WTC11 (cell line): ENCODE data around the gene FHOD1. TPM values are rescaled to one million over a fixed set of nuclear protein-coding genes. Genes with fewer than 3 reads are reported as not detected.

Experiments used
- ATAC-seq: fragments of 200-7000 bp; cut with Tn5 transposase; 2 replicates; pipeline ENCODE4 v1.10.0; 2021; ENCODE audit warnings: mild to moderate bottlenecking, moderate library complexity
- CTCF ChIA-PET: fragments of 300-600 bp; sonication (Branson Sonifier 250); formaldehyde crosslinking; loops from one replicate; lab custom pipeline; 2021; ENCODE audit warnings: antibody characterized with exemption; lab: Charles Lee
- POLR2A ChIA-PET: fragments of 350-600 bp; sonication (Branson Sonifier 250); formaldehyde crosslinking; loops from one replicate; lab custom pipeline; 2021; ENCODE audit warnings: antibody characterized with exemption; lab: Charles Lee
- DNase-seq: peaks from one replicate; pipeline ENCODE4 v3.0.0; 2021; ENCODE audit warnings: low spot score
- H3K27ac Mint-ChIP-seq: 2 replicates; pipeline ENCODE4 v1.8.0; 2021; ENCODE audit warnings: mixed read lengths
- H3K27me3 Mint-ChIP-seq: 2 replicates; pipeline ENCODE4 v1.8.0; 2021; ENCODE audit warnings: low read depth, mild to moderate bottlenecking, moderate library complexity, mixed read lengths
- H3K36me3 Mint-ChIP-seq: 2 replicates; pipeline ENCODE4 v1.8.0; 2021; ENCODE audit warnings: mixed read lengths
- H3K4me1 Mint-ChIP-seq: 2 replicates; pipeline ENCODE4 v1.8.0; 2022; ENCODE audit warnings: mixed read lengths
- H3K4me3 Mint-ChIP-seq: 2 replicates; pipeline ENCODE4 v1.8.0; 2021; ENCODE audit warnings: mild to moderate bottlenecking, moderate library complexity, mixed read lengths
- H3K9me3 Mint-ChIP-seq: 2 replicates; pipeline ENCODE4 v1.8.0; 2021; ENCODE audit warnings: mixed read lengths
- E2F1 ChIP-seq: sonication (generic); formaldehyde crosslinking; IDR thresholded peaks from 2 replicates; pipeline ENCODE4 v1.8.0; 2022; ENCODE audit warnings: mild to moderate bottlenecking, missing genetic modification reagents
- EMX1 ChIP-seq: fragments of 250-450 bp; sonication (Bioruptor Pico); IDR thresholded peaks from 2 replicates; pipeline ENCODE4 v1.8.0; 2021; ENCODE audit warnings: mild to moderate bottlenecking
- ETV6 ChIP-seq: sonication (generic); formaldehyde crosslinking; IDR thresholded peaks from 2 replicates; pipeline ENCODE4 v1.8.1; 2022; ENCODE audit warnings: mild to moderate bottlenecking, missing genetic modification reagents
- FOXK1 ChIP-seq: sonication (generic); formaldehyde crosslinking; IDR thresholded peaks from 2 replicates; pipeline ENCODE4 v1.8.0; 2022; ENCODE audit warnings: mild to moderate bottlenecking, moderate library complexity, missing genetic modification reagents
- FOXP4 ChIP-seq: sonication (generic); formaldehyde crosslinking; IDR thresholded peaks from 2 replicates; pipeline ENCODE4 v1.8.0; 2022; ENCODE audit warnings: mild to moderate bottlenecking, missing genetic modification reagents
- GRHL2 ChIP-seq: fragments of 250-450 bp; sonication (Bioruptor Pico); IDR thresholded peaks from 2 replicates; pipeline ENCODE4 v1.8.0; 2022; ENCODE audit warnings: mild to moderate bottlenecking, moderate library complexity; ENCODE audit not compliant: insufficient replicate concordance, severe bottlenecking
- HMGA2 ChIP-seq: fragments of 250-450 bp; sonication (Bioruptor Pico); IDR thresholded peaks from 2 replicates; pipeline ENCODE4 v1.4.0; 2021; ENCODE audit warnings: mild to moderate bottlenecking, moderate library complexity
- MYBL2 ChIP-seq: sonication (generic); formaldehyde crosslinking; IDR thresholded peaks from 2 replicates; pipeline ENCODE4 v1.8.1; 2023; ENCODE audit warnings: mild to moderate bottlenecking, moderate library complexity, missing genetic modification reagents
- PRDM15 ChIP-seq: sonication (generic); formaldehyde crosslinking; IDR thresholded peaks from 2 replicates; pipeline ENCODE4 v1.8.0; 2022; ENCODE audit warnings: missing genetic modification reagents
- PREB ChIP-seq: sonication (generic); formaldehyde crosslinking; IDR thresholded peaks from 2 replicates; pipeline ENCODE4 v1.8.1; 2022; ENCODE audit warnings: mild to moderate bottlenecking, missing genetic modification reagents, moderate library complexity, borderline replicate concordance
- SMAD3 ChIP-seq: sonication (generic); formaldehyde crosslinking; IDR thresholded peaks from 2 replicates; pipeline ENCODE4 v1.8.0; 2022; ENCODE audit warnings: missing genetic modification reagents, mild to moderate bottlenecking, borderline replicate concordance
- SMAD4 ChIP-seq: sonication (generic); formaldehyde crosslinking; IDR thresholded peaks from 2 replicates; pipeline ENCODE4 v1.8.0; 2022; ENCODE audit warnings: mild to moderate bottlenecking, missing genetic modification reagents
- TEAD4 ChIP-seq: sonication (generic); formaldehyde crosslinking; IDR thresholded peaks from 2 replicates; pipeline ENCODE4 v1.8.0; 2022; ENCODE audit warnings: mild to moderate bottlenecking, missing genetic modification reagents
- TP53 ChIP-seq: sonication (generic); formaldehyde crosslinking; IDR thresholded peaks from 2 replicates; pipeline ENCODE4 v1.8.1; 2023; ENCODE audit warnings: mild to moderate bottlenecking, missing genetic modification reagents
- ZBTB21 ChIP-seq: sonication (generic); formaldehyde crosslinking; IDR thresholded peaks from 2 replicates; pipeline ENCODE4 v1.8.1; 2023; ENCODE audit warnings: mild to moderate bottlenecking, missing genetic modification reagents, borderline replicate concordance
- ZNF219 ChIP-seq: sonication (generic); formaldehyde crosslinking; IDR thresholded peaks from 2 replicates; pipeline ENCODE4 v1.8.0; 2023; ENCODE audit warnings: missing genetic modification reagents, mild to moderate bottlenecking, borderline replicate concordance
- ZNF232 ChIP-seq: sonication (generic); formaldehyde crosslinking; IDR thresholded peaks from 2 replicates; pipeline ENCODE4 v1.8.0; 2022; ENCODE audit warnings: mild to moderate bottlenecking, missing genetic modification reagents
- ZNF263 ChIP-seq: sonication (generic); formaldehyde crosslinking; IDR thresholded peaks from 2 replicates; pipeline ENCODE4 v1.8.1; 2022; ENCODE audit warnings: low read depth, mild to moderate bottlenecking, moderate library complexity, missing genetic modification reagents
- ZNF281 ChIP-seq: sonication (generic); formaldehyde crosslinking; IDR thresholded peaks from 2 replicates; pipeline ENCODE4 v1.8.0; 2023; ENCODE audit warnings: mild to moderate bottlenecking, missing genetic modification reagents
- total RNA-seq: library from RNA; stranded (reverse); gene quantifications from 3 replicates; pipeline ENCODE4 v1.2.3, GENCODE V29; 2021

Gene FHOD1
- total RNA-seq, 1 experiment from 2014 or later, result 81.3 TPM

- Mint-ChIP-seq H3K4me3 (peak overlapping the region; percentile 89), H3K36me3 (no peaks in the 10 kb centered on the region), H3K27me3 (peaks cover 40% of the 10 kb centered on the region), H3K27ac (peak overlapping the region; percentile 80), H3K9me3 (no peaks in the 10 kb centered on the region), H3K4me1 (peaks cover 31% of the 10 kb centered on the region)
- CTCF ChIA-PET, result interaction anchor here (0.8 to 5.0 kb wide), 21 partner anchors 10 to 338 kb away, joined by 3 to 57 read pairs (median 11); partner anchors contain the start of genes ATP6V0D1, ELMO3, KCTD19 and LRRC36
- POLR2A ChIA-PET, result interaction anchor here (0.6 to 3.2 kb wide), 10 partner anchors 10 to 287 kb away, joined by 3 to 26 read pairs (median 4); partner anchors contain the start of genes CES3 and TMEM208
- DNase-seq (no peak), ATAC-seq (no peak)
- TF ChIP-seq SMAD3 (CRISPR knock-in tag) (peak; percentile 74; the same call in 1 of the 2 replicates), EMX1 (CRISPR knock-in tag) (no peak)
Measured at GRCh38 chr16:67248073-67248400, 756 bp upstream of the FHOD1 start.

- H3K36me3 Mint-ChIP-seq, result no peaks in the 10 kb centered on the region
- ChIA-PET CTCF (interaction anchor here (0.5 to 5.0 kb wide), 51 partner anchors 8 to 337 kb away, joined by 3 to 57 read pairs (median 5); partner anchors contain the start of genes ATP6V0D1, B3GNT9, CES3 and ELMO3), POLR2A (interaction anchor here (0.6 to 3.2 kb wide), 10 partner anchors 9 to 286 kb away, joined by 3 to 26 read pairs (median 4); partner anchors contain the start of genes CES3 and TMEM208)
- H3K4me3 Mint-ChIP-seq, result peak overlapping the region; percentile 89
- peaks cover 35% of the 10 kb centered on the region for H3K4me1 Mint-ChIP-seq
- peaks cover 38% of the 10 kb centered on the region for H3K27me3 Mint-ChIP-seq
- DNase-seq, result peak; percentile 97
- H3K27ac Mint-ChIP-seq, result peak overlapping the region; percentile 85
- H3K9me3 Mint-ChIP-seq, result no peaks in the 10 kb centered on the region
- peak; percentile 78 for ATAC-seq
- TF ChIP-seq ETV6 (CRISPR knock-in tag) (peak; percentile 14; the same call in 1 of the 2 replicates), ZNF281 (CRISPR knock-in tag) (0 out of 2 replicates have a peak, but pooled peaks have one; percentile 29), MYBL2 (CRISPR knock-in tag) (no peak), TEAD4 (CRISPR knock-in tag) (no peak), ZNF232 (peak; percentile 45; the same call in 1 of the 2 replicates), PRDM15 (CRISPR knock-in tag) (0 out of 2 replicates have a peak, but pooled peaks have one; percentile 3), FOXK1 (peak; percentile 55; the same call in 1 of the 2 replicates), TP53 (peak; percentile 10; the same call in 1 of the 2 replicates), FOXP4 (CRISPR knock-in tag) (no peak)
- TF ChIP-seq, all 79 proteins: peak for 6
Measured at GRCh38 chr16:67246756-67247191, 507 bp downstream of the FHOD1 start.

GRCh38 chr16:67246081-67246755, 1.1 kb downstream of the FHOD1 start:
- Mint-ChIP-seq H3K9me3 (no peaks in the 10 kb centered on the region), H3K4me3 (peak overlapping the region; percentile 89), H3K27ac (peak overlapping the region; percentile 85), H3K36me3 (no peaks in the 10 kb centered on the region), H3K4me1 (peaks cover 41% of the 10 kb centered on the region), H3K27me3 (peaks cover 34% of the 10 kb centered on the region)
- ATAC-seq (peak; percentile 50), DNase-seq (peak; percentile 87)
- ChIA-PET POLR2A (interaction anchor here (0.6 to 3.2 kb wide), 8 partner anchors 9 to 197 kb away, joined by 3 to 26 read pairs (median 6); partner anchors contain the start of gene TMEM208), CTCF (interaction anchor here (0.5 to 5.0 kb wide), 47 partner anchors 8 to 301 kb away, joined by 3 to 57 read pairs (median 5); partner anchors contain the start of genes ATP6V0D1, B3GNT9, CES3 and ELMO3)
- no peak for TF ChIP-seq ZNF263
- TF ChIP-seq SMAD4 (CRISPR knock-in tag), result no peak
- TF ChIP-seq HMGA2 (CRISPR knock-in tag), result no peak
- TF ChIP-seq GRHL2 (CRISPR knock-in tag), result no peak
- TF ChIP-seq ZNF219 (CRISPR knock-in tag), result no peak
- TF ChIP-seq SMAD3 (CRISPR knock-in tag), result 0 out of 2 replicates have a peak, but pooled peaks have one; percentile 40
- no peak for TF ChIP-seq PREB
- no peak for TF ChIP-seq E2F1 (CRISPR knock-in tag)
- no peak for TF ChIP-seq ZBTB21
